Measurements from ENCODE around the gene MYH9. TPM values are rescaled to one million over a fixed set of nuclear protein-coding genes. Genes with fewer than 3 reads are reported as not detected.
A peak's percentile ranks its signal among the peaks of the same experiment; 100 is the strongest.

The MYH9 gene
- polyA plus RNA-seq, 1 experiment: 338 TPM

GRCh38 chr22:36378869-36379217 lies 8.9 kb downstream of the MYH9 start:
- TF ChIP-seq, protein P1, sequence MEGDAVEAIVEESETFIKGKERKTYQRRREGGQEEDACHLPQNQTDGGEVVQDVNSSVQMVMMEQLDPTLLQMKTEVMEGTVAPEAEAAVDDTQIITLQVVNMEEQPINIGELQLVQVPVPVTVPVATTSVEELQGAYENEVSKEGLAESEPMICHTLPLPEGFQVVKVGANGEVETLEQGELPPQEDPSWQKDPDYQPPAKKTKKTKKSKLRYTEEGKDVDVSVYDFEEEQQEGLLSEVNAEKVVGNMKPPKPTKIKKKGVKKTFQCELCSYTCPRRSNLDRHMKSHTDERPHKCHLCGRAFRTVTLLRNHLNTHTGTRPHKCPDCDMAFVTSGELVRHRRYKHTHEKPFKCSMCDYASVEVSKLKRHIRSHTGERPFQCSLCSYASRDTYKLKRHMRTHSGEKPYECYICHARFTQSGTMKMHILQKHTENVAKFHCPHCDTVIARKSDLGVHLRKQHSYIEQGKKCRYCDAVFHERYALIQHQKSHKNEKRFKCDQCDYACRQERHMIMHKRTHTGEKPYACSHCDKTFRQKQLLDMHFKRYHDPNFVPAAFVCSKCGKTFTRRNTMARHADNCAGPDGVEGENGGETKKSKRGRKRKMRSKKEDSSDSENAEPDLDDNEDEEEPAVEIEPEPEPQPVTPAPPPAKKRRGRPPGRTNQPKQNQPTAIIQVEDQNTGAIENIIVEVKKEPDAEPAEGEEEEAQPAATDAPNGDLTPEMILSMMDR (IDR thresholded peaks at IDR 0.05; ENCODE audit: low read depth, low read length): no peak
- no peaks in the 10 kb centered on the region for H3K9me3 ChIP-seq (ENCODE audit: control insufficient read depth, insufficient read depth, low read length)
- no peak for DNase-seq (ENCODE audit: low read depth, low spot score)
- ChIA-PET POLR2A (interaction anchor here (1.1 to 3.6 kb wide), 4 partner anchors 9 to 91 kb away, joined by 3 to 30 read pairs (median 14); partner anchors contain the start of gene MYH9), CTCF (interaction anchor here (1.0 to 1.3 kb wide), 3 partner anchors 92 to 108 kb away, joined by 4 to 8 read pairs (median 4); no protein-coding TSS in a partner anchor)
- H3K4me3 ChIP-seq (ENCODE audit: low read depth, low read length): no peak overlapping the region
- no peaks in the 10 kb centered on the region for H3K27me3 ChIP-seq (ENCODE audit: control insufficient read depth, insufficient read depth, low read length)
- no peak overlapping the region for H3K27ac ChIP-seq (ENCODE audit: low read depth, low read length)

- no peak overlapping the region for H3K4me3 ChIP-seq (ENCODE audit: low read depth, low read length)
- TF ChIP-seq, protein P1 (IDR thresholded peaks at IDR 0.05; ENCODE audit: low read depth, low read length): no peak
- DNase-seq (ENCODE audit: low read depth, low spot score): no peak
- ChIA-PET POLR2A (interaction anchor here (0.6 to 3.6 kb wide), 7 partner anchors 9 to 92 kb away, joined by 3 to 30 read pairs (median 5); partner anchors contain the start of gene MYH9), CTCF (interaction anchor here (1.0 to 1.3 kb wide), 5 partner anchors 92 to 108 kb away, joined by 3 to 8 read pairs (median 4); no protein-coding TSS in a partner anchor)
- H3K9me3 ChIP-seq (ENCODE audit: control insufficient read depth, insufficient read depth, low read length): no peaks in the 10 kb centered on the region
- H3K27ac ChIP-seq (ENCODE audit: low read depth, low read length): peak overlapping the region; percentile 52
- H3K27me3 ChIP-seq (ENCODE audit: control insufficient read depth, insufficient read depth, low read length): no peaks in the 10 kb centered on the region
These were observed 9.5 kb downstream of the MYH9 start for GRCh38 chr22:36378080-36378868.

DNA sequence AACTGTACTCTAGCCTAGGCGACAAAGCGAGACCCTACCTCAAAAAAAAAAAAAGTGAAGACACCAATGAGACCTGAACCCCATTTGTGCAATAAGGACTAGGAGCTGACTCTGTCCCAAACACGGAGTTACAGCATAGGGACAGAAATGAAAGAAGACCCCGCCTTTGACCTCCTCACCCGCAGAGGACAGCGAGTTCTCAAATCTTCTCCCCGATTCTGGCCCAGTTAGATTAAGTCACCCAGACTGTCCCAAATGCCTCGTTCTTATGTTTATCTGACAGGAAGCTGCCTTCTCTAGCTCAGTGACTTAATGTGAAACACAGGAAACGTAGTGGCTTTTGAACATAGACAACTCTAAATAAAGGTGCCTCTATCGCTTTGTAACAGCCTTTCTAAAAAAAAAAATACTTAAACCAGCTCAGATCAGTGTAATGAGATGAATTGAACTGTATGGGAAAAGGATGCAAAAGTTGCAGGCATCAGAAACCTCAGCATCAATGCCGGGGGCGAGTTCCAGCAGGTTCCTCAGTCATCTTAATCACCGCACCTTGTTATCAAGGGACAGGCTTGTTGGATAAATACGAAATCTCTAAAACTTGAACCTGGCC lies 10.6 kb downstream of the MYH9 start:
- no peak overlapping the region for H3K4me3 ChIP-seq (ENCODE audit: low read depth, low read length)
- no peaks in the 10 kb centered on the region for H3K27me3 ChIP-seq (ENCODE audit: control insufficient read depth, insufficient read depth, low read length)
- no peaks in the 10 kb centered on the region for H3K9me3 ChIP-seq (ENCODE audit: control insufficient read depth, insufficient read depth, low read length)
- DNase-seq (ENCODE audit: low read depth, low spot score): no peak
- H3K27ac ChIP-seq (ENCODE audit: low read depth, low read length): peak overlapping the region; percentile 39
- TF ChIP-seq, protein P1 (IDR thresholded peaks at IDR 0.05; ENCODE audit: low read depth, low read length): no peak
- ChIA-PET POLR2A (interaction anchor here (0.6 to 3.6 kb wide), 7 partner anchors 8 to 94 kb away, joined by 3 to 30 read pairs (median 5); partner anchors contain the start of gene MYH9), CTCF (interaction anchor here (1.1 to 1.3 kb wide), 2 partner anchors 93 to 109 kb away, joined by 3 to 6 read pairs; no protein-coding TSS in a partner anchor)

DNA sequence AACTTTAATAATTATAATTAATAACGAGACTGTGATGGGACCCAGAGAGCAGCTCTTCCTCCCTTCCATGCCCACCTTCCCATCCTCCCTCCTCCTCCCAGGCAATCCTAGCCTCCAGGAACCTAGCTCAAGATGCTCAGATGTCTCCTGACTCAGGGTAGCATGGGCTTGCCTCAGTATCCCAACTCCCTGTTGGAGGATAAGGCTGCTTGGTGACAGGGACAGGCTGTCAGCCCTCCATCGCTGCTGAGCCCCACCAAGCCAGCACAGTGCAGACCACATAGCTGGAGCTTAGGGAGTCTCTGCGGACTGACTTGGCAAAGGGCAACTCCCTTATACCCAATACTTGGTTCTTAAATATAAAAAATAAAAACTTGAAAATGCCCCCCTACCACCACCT lies 11.5 kb downstream of the MYH9 start:
- Histone ChIP-seq H3K27me3 (ENCODE audit: control insufficient read depth, insufficient read depth, low read length) (no peaks in the 10 kb centered on the region), H3K9me3 (ENCODE audit: control insufficient read depth, insufficient read depth, low read length) (no peaks in the 10 kb centered on the region), H3K27ac (ENCODE audit: low read depth, low read length) (peak overlapping the region; percentile 31), H3K4me3 (ENCODE audit: low read depth, low read length) (no peak overlapping the region)
- TF ChIP-seq, protein P1 (IDR thresholded peaks at IDR 0.05; ENCODE audit: low read depth, low read length): no peak
- ChIA-PET CTCF (no interaction called here), POLR2A (interaction anchor here (0.7 to 3.6 kb wide), 5 partner anchors 8 to 95 kb away, joined by 4 to 30 read pairs (median 5); no protein-coding TSS in a partner anchor)
- DNase-seq (ENCODE audit: low read depth, low spot score): no peak

All from AG04450 (cell line).